Dedifferentiated amniotic fluid mesenchymal stem cell (primary cell): ENCODE measurements around the gene OR9Q2.
"Not testable (repeated sequence)": the region's sequence is repeated elsewhere in the genome, so short reads cannot be mapped to it uniquely, and the experiment has no call there.

Experiments
- DNase-seq: peaks from one replicate; pipeline ENCODE4 v3.0.0-alpha.2; 2016; ENCODE audit errors: extremely low spot score

The OR9Q2 gene

GRCh38 chr11:58188770-58189169, at the start of gene OR9Q2:
Gene OR9Q2, plus strand, starts transcription at chr11:58189070. Its CDS starts 1,421 bp downstream, at chr11:58190491.
- DNase-seq: no peak

GRCh38 chr11:58142761-58143160, 46.1 kb upstream of the OR9Q2 start:
- DNase-seq: no peak

GRCh38 chr11:58152781-58153180, 36.1 kb upstream of the OR9Q2 start:
- DNase-seq: no peak

- no peak for DNase-seq
Observed at GRCh38 chr11:58164389-58164788, 24.5 kb upstream of the OR9Q2 start.

GRCh38 chr11:58164990-58165389, 23.9 kb upstream of the OR9Q2 start:
- DNase-seq: no peak

- no peak for DNase-seq
Observed at GRCh38 chr11:58165504-58166106, 23.3 kb upstream of the OR9Q2 start.

- DNase-seq: no peak
Observed at GRCh38 chr11:58177409-58178054, 11.3 kb upstream of the OR9Q2 start.

- DNase-seq: no peak
Observed at GRCh38 chr11:58178444-58178843, 10.4 kb upstream of the OR9Q2 start.

GRCh38 chr11:58179648-58180047, 9.2 kb upstream of the OR9Q2 start:
- DNase-seq: no peak

GRCh38 chr11:58186938-58187337, 1.9 kb upstream of the OR9Q2 start:
- DNase-seq: no peak

- DNase-seq: no peak
Observed at GRCh38 chr11:58192229-58192628, 3.4 kb downstream of the OR9Q2 start.

- DNase-seq: no peak
Observed at GRCh38 chr11:58193391-58193790, 4.5 kb downstream of the OR9Q2 start.

GRCh38 chr11:58195939-58196338, 7.1 kb downstream of the OR9Q2 start:
- DNase-seq: no peak

- DNase-seq: no peak
Observed at GRCh38 chr11:58199271-58199670, 10.4 kb downstream of the OR9Q2 start.

GRCh38 chr11:58204042-58204441, 15.2 kb downstream of the OR9Q2 start, which contains the start of gene OR1S2:
Gene OR1S2, minus strand, starts transcription at chr11:58204142. Its CDS starts 0 bp downstream, at chr11:58204142.
- no peak for DNase-seq

GRCh38 chr11:58212420-58212819, 23.6 kb downstream of the OR9Q2 start, which contains the start of gene OR1S1:
Gene OR1S1, plus strand, starts transcription at chr11:58212720.
- DNase-seq: not testable (repeated sequence)

GRCh38 chr11:58216476-58216875, 27.6 kb downstream of the OR9Q2 start:
- no peak for DNase-seq

GRCh38 chr11:58222721-58223120, 33.9 kb downstream of the OR9Q2 start:
- no peak for DNase-seq

- no peak for DNase-seq
Observed at GRCh38 chr11:58227956-58228615, 39.2 kb downstream of the OR9Q2 start.
